Adipose tissue (tissue), 3 donors: Measurements from ENCODE around the gene GMDS. TPM values are rescaled to one million over a fixed set of nuclear protein-coding genes. Genes with fewer than 3 reads are reported as not detected.

Experiments
- H3K27ac ChIP-seq: one replicate; pipeline ENCODE4 v1.5.1; 2013; ENCODE audit warnings: low read depth, low read length
- WGBS, 3 donors: extraction: QIAGEN DNeasy Blood & Tissue Kit; methylation state at CpG; one replicate each; pipeline ENCODE4 v1.1.7; 2013; 5-methylcytosine and 5-hydroxymethylcytosine counted together
- polyA plus RNA-seq, 3 donors: library from polyadenylated mRNA; stranded (reverse); fragments of 200-250 nt; gene quantifications; one replicate each; pipeline ENCODE4 v1.2.3, GENCODE V29; 2013
- donor health status: healthy with polysubstance abuse.
- donor health status: Bipolar disorder and iron deficiency.
- donor health status: healthy.

Gene GMDS
- polyA plus RNA-seq, 3 donors: 13.6 to 21.4 (median 14.9) TPM

DNA sequence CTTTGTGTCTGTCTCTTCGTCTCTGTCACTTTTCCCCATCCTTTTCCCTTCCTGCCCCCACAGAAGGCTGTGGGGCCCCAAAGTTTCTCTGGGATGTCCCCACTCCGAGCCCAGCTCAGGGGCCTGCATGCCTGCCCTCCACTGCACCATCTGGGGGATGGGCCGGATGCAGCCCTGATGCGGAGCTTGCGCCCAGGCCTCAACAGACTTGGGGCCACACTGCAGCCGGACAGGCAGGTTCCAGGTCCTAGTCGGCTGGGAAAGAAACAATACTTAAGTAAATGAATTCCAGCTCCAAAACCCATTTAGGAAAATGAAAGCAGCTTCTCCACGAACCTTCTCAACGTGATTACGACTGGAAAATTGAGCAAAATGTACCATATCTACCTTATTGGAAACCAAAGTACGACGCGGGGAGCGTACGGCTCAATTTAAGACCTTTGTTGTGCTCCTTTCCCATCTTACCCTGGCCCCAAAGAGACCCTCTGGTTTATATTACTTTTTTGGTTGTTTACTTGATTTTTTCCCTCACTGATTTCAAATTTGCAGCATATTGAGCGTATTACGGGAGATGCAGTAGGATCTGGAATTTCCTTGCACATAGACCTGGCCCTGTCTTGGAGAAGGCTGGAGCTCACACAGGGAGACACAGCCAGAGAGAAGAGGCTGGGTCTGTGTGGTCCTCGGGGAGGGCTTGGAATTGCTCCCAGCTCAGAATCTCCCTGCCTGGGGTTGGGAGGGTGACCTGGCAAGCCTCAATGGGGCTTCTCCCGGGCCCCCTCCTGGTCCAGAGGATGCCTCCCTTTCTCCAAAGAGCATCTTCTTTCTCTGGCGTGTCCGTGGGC, 627.7 kb downstream of the GMDS start:
- 84 to 88% (median 85%) methylated on average over 21 of the region's 21 CpGs for WGBS, 3 donors
- no peak overlapping the region for H3K27ac ChIP-seq

DNA sequence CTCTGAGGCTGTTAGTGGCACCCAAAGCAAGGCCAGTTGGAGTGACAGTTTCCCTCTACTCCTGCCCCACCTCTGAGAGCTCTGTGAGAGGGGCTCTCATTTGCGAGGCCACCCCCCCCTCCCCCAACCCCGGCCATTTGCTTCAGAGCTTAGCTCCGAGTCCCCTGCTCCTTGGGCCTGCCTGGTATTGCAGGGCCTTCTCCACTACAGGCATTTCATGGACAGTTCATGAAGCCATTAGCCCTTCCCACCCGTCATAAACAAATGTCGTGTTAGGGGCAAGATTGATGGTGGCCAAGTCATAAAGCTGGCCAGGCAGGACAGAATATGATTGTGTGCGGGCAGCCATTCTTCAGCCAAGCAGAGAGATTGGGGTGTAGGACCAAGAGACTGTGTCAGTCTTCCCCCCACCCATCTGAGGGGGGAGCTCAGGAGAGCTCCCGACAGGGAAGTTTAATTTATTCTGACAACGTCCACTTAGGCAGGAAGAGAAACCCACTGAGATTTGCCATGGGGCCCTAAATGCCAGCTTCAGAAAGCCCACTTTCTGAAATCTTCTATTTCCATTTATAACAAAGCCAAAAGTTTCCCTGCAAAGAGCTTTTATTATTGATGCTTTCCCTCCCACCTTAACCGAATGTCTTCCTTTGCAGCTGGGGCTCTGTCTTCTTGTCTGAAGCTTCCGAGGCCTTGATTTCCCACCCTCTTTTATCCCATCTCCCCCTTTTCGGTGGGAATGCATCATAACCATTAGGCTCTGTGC, 628.5 kb downstream of the GMDS start:
- H3K27ac ChIP-seq: no peak overlapping the region
- WGBS, 3 donors: 80 to 89% (median 85%) methylated on average over 11 of the region's 11 CpGs

DNA sequence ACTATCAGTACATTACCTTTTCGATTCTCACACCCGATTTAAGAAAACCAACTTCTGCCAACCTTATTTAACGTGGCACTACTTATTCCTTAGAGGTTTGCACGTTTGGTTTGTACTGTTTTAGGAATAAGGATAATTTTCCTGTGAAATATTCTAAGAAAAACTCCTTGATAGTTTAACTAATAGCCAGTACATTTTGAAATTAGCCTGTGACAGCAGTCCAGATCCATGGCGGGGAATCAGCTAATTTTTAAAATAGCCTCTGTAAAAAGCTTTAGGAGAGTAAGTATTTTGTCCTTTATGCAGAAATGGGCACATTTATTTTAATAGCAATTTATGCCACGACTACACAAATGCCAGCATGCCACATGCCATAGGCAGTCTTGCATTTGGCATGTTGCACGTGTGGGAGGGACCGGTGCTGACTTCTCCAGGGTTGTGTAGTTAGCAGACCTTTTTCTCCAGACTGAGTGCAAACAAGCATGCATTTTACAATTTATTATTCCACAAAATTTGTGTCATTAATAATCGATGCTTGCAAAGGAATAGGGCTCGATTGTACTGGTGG, 629.5 kb downstream of the GMDS start:
- 87 to 91% (median 89%) methylated on average over 10 of the region's 10 CpGs for WGBS, 3 donors
- H3K27ac ChIP-seq: no peak overlapping the region

DNA sequence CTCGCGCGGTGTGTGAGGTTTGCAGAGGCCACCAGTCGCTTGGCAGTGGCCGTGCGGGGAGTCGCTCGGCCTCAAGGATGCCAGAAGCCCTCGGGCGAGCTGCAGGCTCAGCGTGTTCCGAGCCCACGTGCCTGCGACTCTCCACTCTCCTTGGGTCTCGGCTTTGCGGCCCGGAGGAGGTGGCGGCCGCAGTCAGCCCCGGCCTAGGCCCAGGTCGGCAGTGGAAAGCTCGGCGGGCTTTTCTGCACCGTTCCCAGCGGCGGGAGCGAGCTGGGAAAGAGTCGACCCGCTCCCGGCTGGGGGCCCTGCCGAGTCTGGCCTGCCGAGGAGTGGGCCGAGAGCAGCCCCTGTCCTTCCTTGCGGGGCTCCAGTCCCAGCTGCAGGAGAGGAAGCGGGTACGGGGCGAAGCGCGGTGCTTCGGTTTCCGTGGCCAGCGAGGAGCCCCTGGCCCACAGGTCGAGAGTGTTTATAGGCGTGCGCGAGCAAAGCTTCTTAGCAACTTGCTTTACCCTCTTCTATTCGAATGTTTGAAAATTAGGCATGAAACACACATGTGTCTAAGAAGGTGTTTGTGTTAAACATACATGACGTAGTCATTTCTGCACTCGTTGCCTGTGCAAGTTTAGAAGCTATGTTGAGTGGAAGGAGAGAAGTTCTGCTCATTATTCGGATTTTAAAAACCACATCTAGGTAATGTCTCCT, 630.1 kb downstream of the GMDS start:
- WGBS, 3 donors: 51 to 69% (median 59%) methylated on average over 50 of the region's 50 CpGs
- no peak overlapping the region for H3K27ac ChIP-seq

DNA sequence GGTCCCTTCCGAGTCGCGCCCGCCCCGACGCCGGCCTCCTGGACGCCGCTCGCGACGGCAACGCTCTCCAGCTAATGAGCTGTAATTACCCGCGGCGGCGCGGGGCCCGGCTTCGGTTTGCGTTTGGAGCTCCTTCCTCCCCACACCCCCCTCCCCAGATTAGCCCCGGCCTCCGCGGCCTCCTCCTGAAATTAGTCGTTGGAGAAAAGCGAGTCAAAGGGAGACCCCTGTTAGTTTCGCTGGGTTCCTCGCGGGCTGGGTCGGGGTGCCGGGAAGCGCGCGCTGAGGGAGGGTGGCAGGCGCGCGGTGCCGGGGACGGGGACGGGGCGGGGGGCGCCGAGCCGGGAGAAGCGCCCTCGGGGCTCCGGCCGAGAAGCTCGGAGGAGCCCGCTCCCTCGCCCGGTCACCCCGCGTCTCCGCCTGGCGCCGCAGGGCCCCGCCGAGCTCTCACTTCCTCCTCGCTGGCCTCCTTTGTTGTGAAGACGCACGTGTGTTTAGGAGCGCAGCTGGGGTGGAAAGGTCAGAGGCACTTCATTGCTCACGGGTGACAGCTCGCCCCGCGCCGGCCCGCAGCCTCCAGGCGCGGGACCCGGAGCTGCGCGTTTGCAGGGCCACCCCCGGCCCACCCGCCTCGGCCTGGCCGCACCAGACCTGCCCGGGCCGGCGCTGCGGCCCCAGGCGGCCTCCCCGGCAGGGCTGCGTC, 630.8 kb downstream of the GMDS start:
- 11 to 23% (median 20%) methylated on average over 61 to 85 of the region's 85 CpGs for WGBS, 3 donors
- no peak overlapping the region for H3K27ac ChIP-seq

DNA sequence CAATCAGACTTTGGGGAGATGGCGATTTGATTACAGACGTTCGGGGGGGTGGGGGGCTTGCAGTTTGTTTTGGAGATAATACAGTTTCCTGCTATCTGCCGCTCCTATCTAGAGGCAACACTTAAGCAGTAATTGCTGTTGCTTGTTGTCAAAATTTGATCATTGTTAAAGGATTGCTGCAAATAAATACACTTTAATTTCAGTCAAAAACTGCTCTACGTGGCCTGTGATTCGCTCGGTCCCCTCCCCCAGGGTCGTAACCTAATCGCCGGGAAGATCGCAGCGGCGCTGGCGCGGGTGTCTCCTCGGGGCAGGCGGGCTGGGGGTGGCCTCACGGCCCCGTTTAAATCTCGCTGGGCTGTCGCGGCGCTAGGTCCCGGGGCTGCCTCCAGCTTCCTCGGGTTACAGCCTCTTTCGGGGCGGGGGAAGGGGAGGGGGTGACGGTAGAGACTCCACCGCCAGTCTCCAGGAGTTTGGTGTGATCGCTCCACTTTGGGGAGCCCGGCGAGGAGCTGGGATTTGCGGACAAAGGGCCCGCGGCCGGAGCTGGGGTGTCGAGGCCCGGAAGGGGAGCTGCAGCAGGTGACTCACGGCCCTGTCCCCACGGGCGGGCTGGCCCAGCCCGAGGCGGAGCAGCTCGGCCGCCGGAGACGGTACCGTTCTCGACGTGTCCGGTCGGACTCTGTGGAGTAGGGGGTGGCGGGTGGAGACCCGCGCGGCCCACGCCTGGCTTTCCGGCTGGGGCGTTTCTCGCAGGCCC, 631.5 kb downstream of the GMDS start:
- WGBS, 3 donors: 12 to 21% (median 12%) methylated on average over 53 to 60 of the region's 60 CpGs
- no peak overlapping the region for H3K27ac ChIP-seq

DNA sequence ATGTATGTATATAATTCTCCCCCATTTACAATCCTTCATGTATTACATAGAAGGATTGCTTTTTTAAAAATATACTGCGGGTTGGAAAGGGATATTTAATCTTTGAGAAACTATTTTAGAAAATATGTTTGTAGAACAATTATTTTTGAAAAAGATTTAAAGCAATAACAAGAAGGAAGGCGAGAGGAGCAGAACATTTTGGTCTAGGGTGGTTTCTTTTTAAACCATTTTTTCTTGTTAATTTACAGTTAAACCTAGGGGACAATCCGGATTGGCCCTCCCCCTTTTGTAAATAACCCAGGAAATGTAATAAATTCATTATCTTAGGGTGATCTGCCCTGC, 632.1 kb downstream of the GMDS start:
- no peak overlapping the region for H3K27ac ChIP-seq
- 29 to 43% (median 33%) methylated on average over 3 of the region's 3 CpGs for WGBS, 3 donors

DNA sequence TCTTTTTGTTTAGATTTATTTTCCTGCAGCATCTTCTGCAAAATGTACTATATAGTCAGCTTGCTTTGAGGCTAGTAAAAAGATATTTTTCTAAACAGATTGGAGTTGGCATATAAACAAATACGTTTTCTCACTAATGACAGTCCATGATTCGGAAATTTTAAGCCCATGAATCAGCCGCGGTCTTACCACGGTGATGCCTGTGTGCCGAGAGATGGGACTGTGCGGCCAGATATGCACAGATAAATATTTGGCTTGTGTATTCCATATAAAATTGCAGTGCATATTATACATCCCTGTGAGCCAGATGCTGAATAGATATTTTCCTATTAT, 632.5 kb downstream of the GMDS start:
- WGBS, 3 donors: 31 to 51% (median 40%) methylated on average over 7 of the region's 7 CpGs
- H3K27ac ChIP-seq: no peak overlapping the region

DNA sequence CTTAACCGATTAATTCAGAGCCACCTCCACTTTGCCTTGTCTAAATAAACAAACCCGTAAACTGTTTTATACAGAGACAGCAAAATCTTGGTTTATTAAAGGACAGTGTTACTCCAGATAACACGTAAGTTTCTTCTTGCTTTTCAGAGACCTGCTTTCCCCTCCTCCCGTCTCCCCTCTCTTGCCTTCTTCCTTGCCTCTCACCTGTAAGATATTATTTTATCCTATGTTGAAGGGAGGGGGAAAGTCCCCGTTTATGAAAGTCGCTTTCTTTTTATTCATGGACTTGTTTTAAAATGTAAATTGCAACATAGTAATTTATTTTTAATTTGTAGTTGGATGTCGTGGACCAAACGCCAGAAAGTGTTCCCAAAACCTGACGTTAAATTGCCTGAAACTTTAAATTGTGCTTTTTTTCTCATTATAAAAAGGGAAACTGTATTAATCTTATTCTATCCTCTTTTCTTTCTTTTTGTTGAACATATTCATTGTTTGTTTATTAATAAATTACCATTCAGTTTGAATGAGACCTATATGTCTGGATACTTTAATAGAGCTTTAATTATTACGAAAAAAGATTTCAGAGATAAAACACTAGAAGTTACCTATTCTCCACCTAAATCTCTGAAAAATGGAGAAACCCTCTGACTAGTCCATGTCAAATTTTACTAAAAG, 633.0 kb downstream of the GMDS start:
- no peak overlapping the region for H3K27ac ChIP-seq
- 36 to 40% (median 37%) methylated on average over 10 of the region's 10 CpGs for WGBS, 3 donors

DNA sequence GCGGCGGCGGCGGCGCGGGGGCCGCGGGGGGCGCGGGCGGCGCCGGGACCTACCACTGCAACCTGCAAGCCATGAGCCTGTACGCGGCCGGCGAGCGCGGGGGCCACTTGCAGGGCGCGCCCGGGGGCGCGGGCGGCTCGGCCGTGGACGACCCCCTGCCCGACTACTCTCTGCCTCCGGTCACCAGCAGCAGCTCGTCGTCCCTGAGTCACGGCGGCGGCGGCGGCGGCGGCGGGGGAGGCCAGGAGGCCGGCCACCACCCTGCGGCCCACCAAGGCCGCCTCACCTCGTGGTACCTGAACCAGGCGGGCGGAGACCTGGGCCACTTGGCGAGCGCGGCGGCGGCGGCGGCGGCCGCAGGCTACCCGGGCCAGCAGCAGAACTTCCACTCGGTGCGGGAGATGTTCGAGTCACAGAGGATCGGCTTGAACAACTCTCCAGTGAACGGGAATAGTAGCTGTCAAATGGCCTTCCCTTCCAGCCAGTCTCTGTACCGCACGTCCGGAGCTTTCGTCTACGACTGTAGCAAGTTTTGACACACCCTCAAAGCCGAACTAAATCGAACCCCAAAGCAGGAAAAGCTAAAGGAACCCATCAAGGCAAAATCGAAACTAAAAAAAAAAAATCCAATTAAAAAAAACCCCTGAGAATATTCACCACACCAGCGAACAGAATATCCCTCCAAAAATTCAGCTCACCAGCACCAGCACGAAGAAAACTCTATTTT, 633.7 kb downstream of the GMDS start:
- H3K27ac ChIP-seq: no peak overlapping the region
- WGBS, 3 donors: 4 to 7% (median 5%) methylated on average over 53 to 71 of the region's 71 CpGs

DNA sequence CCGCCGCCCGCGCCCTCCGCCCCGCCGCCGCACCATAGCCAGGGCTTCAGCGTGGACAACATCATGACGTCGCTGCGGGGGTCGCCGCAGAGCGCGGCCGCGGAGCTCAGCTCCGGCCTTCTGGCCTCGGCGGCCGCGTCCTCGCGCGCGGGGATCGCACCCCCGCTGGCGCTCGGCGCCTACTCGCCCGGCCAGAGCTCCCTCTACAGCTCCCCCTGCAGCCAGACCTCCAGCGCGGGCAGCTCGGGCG, 634.2 kb downstream of the GMDS start:
- WGBS, 3 donors: 2 to 7% (median 2%) methylated on average over 23 to 38 of the region's 38 CpGs
- no peak overlapping the region for H3K27ac ChIP-seq

DNA sequence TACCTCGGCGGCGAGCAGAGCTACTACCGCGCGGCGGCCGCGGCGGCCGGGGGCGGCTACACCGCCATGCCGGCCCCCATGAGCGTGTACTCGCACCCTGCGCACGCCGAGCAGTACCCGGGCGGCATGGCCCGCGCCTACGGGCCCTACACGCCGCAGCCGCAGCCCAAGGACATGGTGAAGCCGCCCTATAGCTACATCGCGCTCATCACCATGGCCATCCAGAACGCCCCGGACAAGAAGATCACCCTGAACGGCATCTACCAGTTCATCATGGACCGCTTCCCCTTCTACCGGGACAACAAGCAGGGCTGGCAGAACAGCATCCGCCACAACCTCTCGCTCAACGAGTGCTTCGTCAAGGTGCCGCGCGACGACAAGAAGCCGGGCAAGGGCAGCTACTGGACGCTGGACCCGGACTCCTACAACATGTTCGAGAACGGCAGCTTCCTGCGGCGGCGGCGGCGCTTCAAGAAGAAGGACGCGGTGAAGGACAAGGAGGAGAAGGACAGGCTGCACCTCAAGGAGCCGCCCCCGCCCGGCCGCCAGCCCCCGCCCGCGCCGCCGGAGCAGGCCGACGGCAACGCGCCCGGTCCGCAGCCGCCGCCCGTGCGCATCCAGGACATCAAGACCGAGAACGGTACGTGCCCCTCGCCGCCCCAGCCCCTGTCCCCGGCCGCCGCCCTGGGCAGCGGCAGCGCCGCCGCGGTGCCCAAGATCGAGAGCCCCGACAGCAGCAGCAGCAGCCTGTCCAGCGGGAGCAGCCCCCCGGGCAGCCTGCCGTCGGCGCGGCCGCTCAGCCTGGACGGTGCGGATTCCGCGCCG, 634.7 kb downstream of the GMDS start:
- H3K27ac ChIP-seq: peak overlapping the region; percentile 77
- WGBS, 3 donors: 1 to 3% (median 3%) methylated on average over 82 to 101 of the region's 101 CpGs

DNA sequence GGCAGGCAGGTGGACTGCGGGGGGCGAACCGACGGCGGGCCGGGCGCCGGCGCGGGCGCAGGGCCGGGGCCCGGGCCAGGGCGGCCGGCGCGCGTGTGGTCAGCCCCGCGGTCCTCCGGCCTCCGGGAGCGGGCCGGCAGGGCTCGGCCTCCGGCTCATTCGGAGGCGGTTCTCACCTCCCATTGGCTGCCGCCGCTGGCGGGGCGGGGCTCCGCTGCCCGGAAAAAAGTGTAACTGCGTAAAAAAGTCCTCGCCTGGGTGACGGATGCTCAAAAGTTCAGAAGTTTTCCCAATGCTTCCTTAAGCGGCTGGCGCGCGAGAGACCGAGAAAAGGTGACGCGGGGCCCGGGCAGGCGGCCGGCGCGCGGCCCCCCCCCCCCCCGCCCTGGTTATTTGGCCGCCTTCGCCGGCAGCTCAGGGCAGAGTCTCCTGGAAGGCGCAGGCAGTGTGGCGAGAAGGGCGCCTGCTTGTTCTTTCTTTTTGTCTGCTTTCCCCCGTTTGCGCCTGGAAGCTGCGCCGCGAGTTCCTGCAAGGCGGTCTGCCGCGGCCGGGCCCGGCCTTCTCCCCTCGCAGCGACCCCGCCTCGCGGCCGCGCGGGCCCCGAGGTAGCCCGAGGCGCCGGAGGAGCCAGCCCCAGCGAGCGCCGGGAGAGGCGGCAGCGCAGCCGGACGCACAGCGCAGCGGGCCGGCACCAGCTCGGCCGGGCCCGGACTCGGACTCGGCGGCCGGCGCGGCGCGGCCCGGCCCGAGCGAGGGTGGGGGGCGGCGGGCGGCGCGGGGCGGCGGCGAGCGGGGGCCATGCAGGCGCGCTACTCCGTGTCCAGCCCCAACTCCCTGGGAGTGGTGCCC, 635.5 kb downstream of the GMDS start, which contains the start of gene FOXC1:
Gene FOXC1, plus strand, starts transcription at position 268 of the 849 bp plus-strand sequence. Its CDS starts 531 bp downstream, at position 799.
- 0 to 2% (median 1%) methylated on average over 66 to 111 of the region's 115 CpGs for WGBS, 3 donors

DNA sequence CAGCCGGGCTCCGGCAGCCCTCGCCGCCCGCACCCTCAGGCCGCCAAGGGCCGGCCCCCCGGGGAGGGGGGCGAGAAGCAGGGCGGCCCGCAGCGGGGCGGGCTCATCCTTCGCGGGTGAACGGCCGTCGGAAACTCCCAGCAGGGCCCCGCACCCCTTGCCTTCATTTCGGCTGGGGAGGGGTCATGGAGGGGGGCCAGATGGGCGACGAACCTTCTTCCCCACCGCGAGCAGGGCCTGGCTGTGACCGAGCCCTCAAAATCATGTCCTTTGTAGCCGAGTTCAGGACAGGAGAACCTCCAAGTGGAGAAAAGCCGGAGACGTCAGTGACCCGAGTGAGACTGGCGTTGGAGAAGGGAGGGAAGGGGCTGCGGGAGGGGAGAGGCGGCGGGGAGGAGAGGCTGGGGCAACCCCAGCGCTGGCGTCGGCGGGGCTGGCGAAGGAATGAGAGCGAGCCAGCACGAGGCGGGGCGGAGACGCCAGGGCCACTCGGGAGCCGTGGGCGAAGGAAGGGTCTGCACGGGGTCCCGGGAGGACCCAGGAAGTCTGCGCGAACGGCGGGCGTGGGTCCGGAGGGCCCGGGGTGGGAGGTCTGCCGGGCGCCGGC, 636.3 kb downstream of the GMDS start:
- 1 to 2% (median 2%) methylated on average over 43 to 58 of the region's 58 CpGs for WGBS, 3 donors
- H3K27ac ChIP-seq: no peak overlapping the region

More for the DNA sequence above, 635.5 kb downstream of the GMDS start, which contains the start of gene FOXC1:
- peak within 1 kb of the TSS; percentile 77 for H3K27ac ChIP-seq
